Memory B cell (primary cell): ENCODE measurements around the gene SH3GL3.

Source experiments
- ATAC-seq: fragments of 150-1000 bp; cut with Tn5 transposase; 2 replicates; pipeline ENCODE4 v1.10.0; 2021; ENCODE audit warnings: low read depth, mild to moderate bottlenecking, moderate library complexity
- DNase-seq, 2 donors: peaks; one replicate each; pipeline ENCODE4 v3.0.0; 2022; ENCODE audit warnings: low spot score in 2 of 2
- H3K27ac Mint-ChIP-seq: one replicate; pipeline ENCODE4 v1.8.0; 2022; ENCODE audit warnings: mild to moderate bottlenecking, moderate library complexity, mixed read lengths
- H3K27me3 Mint-ChIP-seq: one replicate; pipeline ENCODE4 v1.8.0; 2022; ENCODE audit warnings: mixed read lengths
- H3K36me3 Mint-ChIP-seq: one replicate; pipeline ENCODE4 v1.8.0; 2022; ENCODE audit warnings: mild to moderate bottlenecking, mixed read lengths
- H3K4me1 Mint-ChIP-seq: one replicate; pipeline ENCODE4 v1.8.0; 2022; ENCODE audit warnings: mixed read lengths
- H3K4me3 Mint-ChIP-seq: one replicate; pipeline ENCODE4 v1.8.0; 2022; ENCODE audit warnings: mild to moderate bottlenecking, moderate library complexity, mixed read lengths
- H3K9me3 Mint-ChIP-seq: one replicate; pipeline ENCODE4 v1.8.0; 2022; ENCODE audit warnings: mixed read lengths

SH3GL3 gene

DNA sequence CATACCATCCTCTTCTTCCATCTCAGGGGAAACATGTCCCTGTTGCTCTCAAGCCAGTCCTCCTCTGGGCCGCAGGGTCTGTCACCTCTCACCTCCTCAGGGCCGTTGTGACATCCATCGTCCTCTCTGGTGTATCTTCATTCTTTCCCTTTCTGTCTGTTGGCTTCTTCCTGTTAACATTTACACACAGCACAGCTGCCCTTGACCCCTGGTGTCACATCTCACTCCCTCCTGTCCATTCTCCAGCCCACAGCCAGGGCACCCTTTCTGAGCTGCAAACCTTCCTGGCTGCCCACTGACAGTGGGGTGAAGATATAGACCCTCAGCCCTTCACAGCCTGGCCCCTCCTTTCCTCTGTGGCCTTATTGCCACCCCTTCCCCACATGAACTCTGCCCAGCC, 127.2 kb downstream of the SH3GL3 start:
- Mint-ChIP-seq H3K27me3 (peaks cover 7% of the 10 kb centered on the region), H3K4me1 (no peaks in the 10 kb centered on the region), H3K36me3 (no peaks in the 10 kb centered on the region), H3K9me3 (no peaks in the 10 kb centered on the region), H3K4me3 (no peak overlapping the region), H3K27ac (no peak overlapping the region)
- DNase-seq (no peak), ATAC-seq (no peak)

- H3K4me1 Mint-ChIP-seq, result no peaks in the 10 kb centered on the region
- no peak overlapping the region for H3K4me3 Mint-ChIP-seq
- ATAC-seq (no peak), DNase-seq (no peak)
- no peak overlapping the region for H3K27ac Mint-ChIP-seq
- no peaks in the 10 kb centered on the region for H3K36me3 Mint-ChIP-seq
- peaks cover 10% of the 10 kb centered on the region for H3K27me3 Mint-ChIP-seq
- no peaks in the 10 kb centered on the region for H3K9me3 Mint-ChIP-seq
Measured at GRCh38 chr15:83578691-83579090, 131.6 kb downstream of the SH3GL3 start.

- Mint-ChIP-seq H3K4me3 (no peak overlapping the region), H3K4me1 (no peaks in the 10 kb centered on the region), H3K36me3 (no peaks in the 10 kb centered on the region), H3K27me3 (peaks cover 3% of the 10 kb centered on the region), H3K9me3 (no peaks in the 10 kb centered on the region), H3K27ac (no peak overlapping the region)
- DNase-seq (no peak), ATAC-seq (no peak)
Measured at GRCh38 chr15:83581381-83581780, 134.2 kb downstream of the SH3GL3 start.

GRCh38 chr15:83582381-83582780, 135.2 kb downstream of the SH3GL3 start:
- Mint-ChIP-seq H3K27ac (no peak overlapping the region), H3K4me3 (no peak overlapping the region), H3K36me3 (no peaks in the 10 kb centered on the region), H3K4me1 (no peaks in the 10 kb centered on the region), H3K9me3 (no peaks in the 10 kb centered on the region), H3K27me3 (peaks cover 3% of the 10 kb centered on the region)
- DNase-seq (no peak), ATAC-seq (no peak)

DNA sequence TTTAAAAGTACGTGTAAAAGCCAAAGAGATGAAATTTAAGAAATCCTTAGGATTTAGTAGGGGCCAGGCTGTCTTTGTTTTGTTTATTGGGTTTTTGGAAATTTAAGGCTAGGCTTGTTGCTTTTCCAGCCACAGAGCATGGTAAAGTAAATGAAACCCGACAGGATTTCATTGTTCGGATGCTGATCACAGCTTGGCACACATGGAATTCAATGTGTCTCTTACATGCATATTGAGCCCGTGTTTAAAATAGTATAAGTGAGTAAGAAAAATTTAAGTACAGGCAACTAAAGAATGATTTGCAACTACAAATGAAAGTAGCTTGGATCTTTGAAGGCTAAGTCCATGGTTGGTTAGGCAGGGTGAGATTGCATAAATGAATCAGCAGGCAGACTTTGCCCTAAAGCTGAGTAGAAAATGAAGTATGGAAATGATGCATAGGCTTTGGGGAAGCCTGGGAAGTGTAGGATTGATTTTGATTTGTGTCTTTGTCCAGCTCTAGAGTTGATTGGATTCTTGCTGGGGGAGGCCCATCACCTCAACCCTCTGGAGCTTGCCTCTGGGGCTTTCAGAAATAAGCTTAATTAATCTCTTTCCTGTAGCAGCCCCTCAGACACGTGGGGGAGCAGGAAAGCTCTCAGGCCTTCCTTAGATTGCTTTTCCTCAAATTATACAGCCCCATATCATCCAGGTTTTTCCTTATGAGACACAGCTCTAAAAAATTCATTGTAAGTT, 138.6 kb downstream of the SH3GL3 start:
- no peaks in the 10 kb centered on the region for H3K27me3 Mint-ChIP-seq
- H3K36me3 Mint-ChIP-seq, result no peaks in the 10 kb centered on the region
- H3K27ac Mint-ChIP-seq, result no peak overlapping the region
- ATAC-seq (no peak), DNase-seq (no peak)
- no peaks in the 10 kb centered on the region for H3K4me1 Mint-ChIP-seq
- H3K4me3 Mint-ChIP-seq, result no peak overlapping the region
- no peaks in the 10 kb centered on the region for H3K9me3 Mint-ChIP-seq

DNA sequence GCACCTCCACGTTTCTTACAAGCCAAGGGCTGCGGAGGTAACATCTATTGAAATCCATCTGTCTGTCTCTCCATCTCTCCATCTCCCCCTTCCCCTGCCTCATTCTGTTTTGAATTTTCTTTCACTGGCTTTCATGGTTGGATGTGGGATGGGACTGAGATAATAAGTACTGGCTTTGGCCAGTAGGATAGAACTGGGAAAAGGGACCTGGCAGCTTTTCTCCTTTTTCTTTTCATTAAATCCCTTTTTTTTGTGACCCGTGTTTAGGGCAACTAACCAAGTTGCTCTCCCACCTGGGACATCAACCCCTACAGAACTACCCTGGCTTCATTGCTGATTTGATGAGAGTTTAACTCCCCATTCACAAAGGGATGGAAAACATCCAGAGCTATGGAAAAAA, 139.9 kb downstream of the SH3GL3 start:
- no peak overlapping the region for H3K27ac Mint-ChIP-seq
- H3K27me3 Mint-ChIP-seq, result no peaks in the 10 kb centered on the region
- no peak for DNase-seq
- ATAC-seq, result no peak
- H3K4me3 Mint-ChIP-seq, result no peak overlapping the region
- no peaks in the 10 kb centered on the region for H3K36me3 Mint-ChIP-seq
- no peaks in the 10 kb centered on the region for H3K9me3 Mint-ChIP-seq
- H3K4me1 Mint-ChIP-seq, result no peaks in the 10 kb centered on the region

- Mint-ChIP-seq H3K27ac (no peak overlapping the region), H3K4me1 (no peaks in the 10 kb centered on the region), H3K27me3 (no peaks in the 10 kb centered on the region), H3K4me3 (no peak overlapping the region), H3K9me3 (no peaks in the 10 kb centered on the region), H3K36me3 (no peaks in the 10 kb centered on the region)
- DNase-seq, result no peak
- no peak for ATAC-seq
Measured at GRCh38 chr15:83588441-83588840, 141.3 kb downstream of the SH3GL3 start.

GRCh38 chr15:83592370-83593040, 145.4 kb downstream of the SH3GL3 start:
- Mint-ChIP-seq H3K27ac (no peak overlapping the region), H3K27me3 (no peaks in the 10 kb centered on the region), H3K9me3 (no peaks in the 10 kb centered on the region), H3K36me3 (no peaks in the 10 kb centered on the region), H3K4me3 (no peak overlapping the region), H3K4me1 (no peaks in the 10 kb centered on the region)
- DNase-seq (no peak), ATAC-seq (no peak)

DNA sequence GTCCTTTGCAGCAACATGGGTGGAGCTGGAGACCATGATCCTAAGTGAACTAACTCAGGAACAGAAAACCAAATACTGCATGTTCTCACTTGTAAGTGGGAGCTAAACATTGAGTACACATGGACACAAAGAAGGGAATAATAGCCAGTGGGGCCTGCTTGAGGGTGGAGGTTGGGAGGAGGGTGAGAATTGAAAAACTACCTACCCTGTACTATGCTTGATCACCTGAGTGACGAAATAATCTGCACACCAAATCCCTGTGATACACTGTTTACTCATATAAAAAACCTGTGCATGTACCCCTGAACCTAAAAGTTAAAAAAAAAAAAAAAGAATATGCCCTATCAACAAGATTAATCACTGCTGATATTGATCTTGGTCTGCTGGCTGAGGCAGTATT, 148.1 kb downstream of the SH3GL3 start:
- H3K27me3 Mint-ChIP-seq, result peaks cover 2% of the 10 kb centered on the region
- ATAC-seq (no peak), DNase-seq (no peak)
- peaks cover 2% of the 10 kb centered on the region for H3K36me3 Mint-ChIP-seq
- H3K4me3 Mint-ChIP-seq, result no peak overlapping the region
- H3K4me1 Mint-ChIP-seq, result no peaks in the 10 kb centered on the region
- H3K9me3 Mint-ChIP-seq, result peaks cover 5% of the 10 kb centered on the region
- H3K27ac Mint-ChIP-seq, result no peak overlapping the region

DNA sequence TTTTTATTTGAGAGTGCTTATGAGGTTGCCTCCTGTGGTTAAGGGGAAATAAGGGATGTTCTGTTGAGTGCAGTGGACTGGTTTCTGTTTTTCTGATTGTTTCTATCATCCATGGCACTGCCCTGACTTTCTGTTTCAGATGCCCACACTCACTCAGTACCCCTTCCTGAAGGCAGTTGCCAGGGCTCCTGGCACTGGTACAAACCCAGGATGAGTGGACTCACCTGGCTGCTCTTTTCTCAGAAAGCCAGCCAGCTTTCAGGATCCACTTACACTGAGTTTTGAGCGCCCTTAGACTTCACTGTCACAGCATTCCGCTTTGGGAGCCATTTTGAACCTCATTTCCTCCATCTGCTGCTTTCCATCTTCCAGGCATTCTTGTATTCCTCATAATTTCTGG, 150.9 kb downstream of the SH3GL3 start:
- H3K27ac Mint-ChIP-seq, result no peak overlapping the region
- H3K4me1 Mint-ChIP-seq, result no peaks in the 10 kb centered on the region
- H3K4me3 Mint-ChIP-seq, result no peak overlapping the region
- ATAC-seq, result no peak
- peaks cover 13% of the 10 kb centered on the region for H3K9me3 Mint-ChIP-seq
- no peak for DNase-seq
- peaks cover 3% of the 10 kb centered on the region for H3K36me3 Mint-ChIP-seq
- peaks cover 3% of the 10 kb centered on the region for H3K27me3 Mint-ChIP-seq

- Mint-ChIP-seq H3K36me3 (peaks cover 3% of the 10 kb centered on the region), H3K9me3 (peaks cover 13% of the 10 kb centered on the region), H3K4me3 (no peak overlapping the region), H3K27ac (no peak overlapping the region), H3K27me3 (peaks cover 3% of the 10 kb centered on the region), H3K4me1 (no peaks in the 10 kb centered on the region)
- no peak for ATAC-seq
- no peak for DNase-seq
Measured at GRCh38 chr15:83602021-83602420, 154.9 kb downstream of the SH3GL3 start.

GRCh38 chr15:83604549-83604948, 157.4 kb downstream of the SH3GL3 start:
- peaks cover 3% of the 10 kb centered on the region for H3K36me3 Mint-ChIP-seq
- H3K27ac Mint-ChIP-seq, result no peak overlapping the region
- no peaks in the 10 kb centered on the region for H3K4me1 Mint-ChIP-seq
- ATAC-seq (no peak), DNase-seq (no peak)
- H3K27me3 Mint-ChIP-seq, result peaks cover 3% of the 10 kb centered on the region
- peaks cover 13% of the 10 kb centered on the region for H3K9me3 Mint-ChIP-seq
- H3K4me3 Mint-ChIP-seq, result no peak overlapping the region

- ATAC-seq, result no peak
- Mint-ChIP-seq H3K9me3 (peaks cover 8% of the 10 kb centered on the region), H3K36me3 (peaks cover 2% of the 10 kb centered on the region), H3K27ac (no peak overlapping the region), H3K27me3 (peaks cover 1% of the 10 kb centered on the region), H3K4me3 (no peak overlapping the region), H3K4me1 (no peaks in the 10 kb centered on the region)
- no peak for DNase-seq
Measured at GRCh38 chr15:83605111-83605945, 158.2 kb downstream of the SH3GL3 start.

DNA sequence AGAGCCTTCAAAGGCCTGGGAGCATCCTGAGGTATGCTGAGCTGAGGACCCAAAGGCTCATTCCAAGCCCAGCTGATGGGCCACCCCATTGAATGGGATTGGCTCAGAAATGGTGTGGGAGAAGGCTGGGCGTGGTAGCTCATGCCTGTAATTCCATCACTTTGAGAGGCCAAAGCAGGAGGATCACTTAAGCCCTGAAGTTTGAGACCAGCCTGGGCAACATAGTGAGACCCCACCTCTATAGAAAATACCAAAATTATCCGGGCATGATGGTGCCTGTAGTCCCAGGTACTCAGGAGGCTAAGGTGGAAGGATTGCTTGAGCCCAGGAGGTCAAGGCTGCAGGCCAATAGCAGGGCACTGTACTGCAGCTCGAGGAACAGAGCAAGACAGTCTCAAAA, 163.0 kb downstream of the SH3GL3 start:
- no peak for ATAC-seq
- Mint-ChIP-seq H3K27me3 (no peaks in the 10 kb centered on the region), H3K4me1 (no peaks in the 10 kb centered on the region), H3K4me3 (no peak overlapping the region), H3K9me3 (no peaks in the 10 kb centered on the region), H3K36me3 (no peaks in the 10 kb centered on the region), H3K27ac (no peak overlapping the region)
- no peak for DNase-seq
